ENCODE measurements around the gene JHY. TPM values are rescaled to one million over a fixed set of nuclear protein-coding genes. Genes with fewer than 3 reads are reported as not detected.

JHY gene
- total RNA-seq, 1 experiment from 2014 or later: 4.8 TPM

DNA sequence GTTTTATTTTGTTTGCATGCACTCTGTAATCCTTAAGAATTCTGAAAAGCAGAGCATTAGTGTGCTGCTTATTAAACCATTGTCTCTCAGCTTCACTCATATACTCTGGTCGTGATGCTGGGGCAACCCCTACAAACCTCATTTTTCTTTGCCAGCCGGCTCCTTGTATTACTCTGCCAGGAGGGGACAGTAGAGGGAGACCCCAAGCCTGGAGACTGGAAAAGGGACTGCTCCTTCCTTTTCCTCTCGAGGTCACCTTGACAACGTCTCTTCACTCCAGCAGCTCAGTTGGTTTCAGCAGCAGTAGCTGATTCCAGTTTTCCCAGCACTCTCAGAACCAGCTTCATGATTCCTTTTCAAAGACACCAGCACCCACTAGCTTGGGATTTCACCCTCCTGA, 2.8 kb upstream of the JHY start:
- H3K9me3 ChIP-seq (ENCODE audit: control insufficient read depth in 1 of 2, insufficient read depth in 1 of 2, low read depth in 1 of 2, low read length in 2 of 2): no peaks in the 10 kb centered on the region
- H3K79me2 ChIP-seq (ENCODE audit: insufficient read depth, low read length): no peaks in the 10 kb centered on the region
- H3K9ac ChIP-seq (ENCODE audit: low read length): no peak overlapping the region
- ChIA-PET RAD21 (ENCODE audit: low non-redundant PET in 1 of 2, low total read pairs in 2 of 2, uncharacterized antibody in 2 of 2, unreplicated experiment in 2 of 2) (no interaction called here), POLR2A (interaction anchor here (0.8 kb wide), 1 partner anchor 175 kb away, joined by 3 read pairs; no protein-coding TSS in a partner anchor), CTCF (interaction anchor here (2.0 kb wide), 1 partner anchor 16 kb away, joined by 15 read pairs; no protein-coding TSS in a partner anchor)
- no peaks in the 10 kb centered on the region for H3K36me3 ChIP-seq (ENCODE audit: control insufficient read depth in 1 of 2, insufficient read depth in 2 of 2, low read length in 2 of 2)
- no TSS peak for BruUV-seq (replicated peaks)
- DNase-seq (ENCODE audit: low read depth, low spot score): no peak
- no peaks in the 10 kb centered on the region for H3K9me2 ChIP-seq (ENCODE audit: insufficient read depth)
- H3K4me2 ChIP-seq (ENCODE audit: low read length): no peak overlapping the region
- TF ChIP-seq POLR2A (IDR thresholded peaks at IDR 0.05; ENCODE audit: borderline replicate concordance, extremely low read depth, insufficient read depth, insufficient read length) (no peak), EGR1 (IDR thresholded peaks at IDR 0.05; ENCODE audit: low read depth) (no peak), ELF1 (IDR thresholded peaks at IDR 0.05; ENCODE audit: borderline replicate concordance, low read depth) (no peak)
- TF ChIP-seq, protein P1, sequence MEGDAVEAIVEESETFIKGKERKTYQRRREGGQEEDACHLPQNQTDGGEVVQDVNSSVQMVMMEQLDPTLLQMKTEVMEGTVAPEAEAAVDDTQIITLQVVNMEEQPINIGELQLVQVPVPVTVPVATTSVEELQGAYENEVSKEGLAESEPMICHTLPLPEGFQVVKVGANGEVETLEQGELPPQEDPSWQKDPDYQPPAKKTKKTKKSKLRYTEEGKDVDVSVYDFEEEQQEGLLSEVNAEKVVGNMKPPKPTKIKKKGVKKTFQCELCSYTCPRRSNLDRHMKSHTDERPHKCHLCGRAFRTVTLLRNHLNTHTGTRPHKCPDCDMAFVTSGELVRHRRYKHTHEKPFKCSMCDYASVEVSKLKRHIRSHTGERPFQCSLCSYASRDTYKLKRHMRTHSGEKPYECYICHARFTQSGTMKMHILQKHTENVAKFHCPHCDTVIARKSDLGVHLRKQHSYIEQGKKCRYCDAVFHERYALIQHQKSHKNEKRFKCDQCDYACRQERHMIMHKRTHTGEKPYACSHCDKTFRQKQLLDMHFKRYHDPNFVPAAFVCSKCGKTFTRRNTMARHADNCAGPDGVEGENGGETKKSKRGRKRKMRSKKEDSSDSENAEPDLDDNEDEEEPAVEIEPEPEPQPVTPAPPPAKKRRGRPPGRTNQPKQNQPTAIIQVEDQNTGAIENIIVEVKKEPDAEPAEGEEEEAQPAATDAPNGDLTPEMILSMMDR (IDR thresholded peaks at IDR 0.05 in 2 of 3, conservative IDR thresholded peaks at IDR 0.05 in 1 of 3; ENCODE audit: borderline replicate concordance in 1 of 3, insufficient read depth in 1 of 3, low read depth in 2 of 3, low read length in 2 of 3): 0 out of 6 replicates have a peak, but pooled peaks of 1 of the 3 experiments have one; percentile 16
- no peaks in the 10 kb centered on the region for H3K27me3 ChIP-seq (ENCODE audit: insufficient read depth, low read length)
- H3K27ac ChIP-seq (ENCODE audit: low read depth, low read length): no peak overlapping the region
- intact Hi-C loops (cut with micrococcal nuclease): no loop called here
- no peak for ATAC-seq
- H3K4me3 ChIP-seq (replicated peaks in 1 of 2; ENCODE audit: low read depth in 1 of 2, low read length in 2 of 2): no peak overlapping the region
- no peak overlapping the region for H2AFZ ChIP-seq (ENCODE audit: low read depth, low read length, poor library complexity, severe bottlenecking)
- H3K4me1 ChIP-seq (ENCODE audit: control insufficient read depth in 1 of 2, insufficient read depth in 2 of 2, low read length in 2 of 2): peaks cover 7 to 14% of the 10 kb centered on the region in 2 experiments
- H4K20me1 ChIP-seq (ENCODE audit: insufficient read depth): no peaks in the 10 kb centered on the region

DNA sequence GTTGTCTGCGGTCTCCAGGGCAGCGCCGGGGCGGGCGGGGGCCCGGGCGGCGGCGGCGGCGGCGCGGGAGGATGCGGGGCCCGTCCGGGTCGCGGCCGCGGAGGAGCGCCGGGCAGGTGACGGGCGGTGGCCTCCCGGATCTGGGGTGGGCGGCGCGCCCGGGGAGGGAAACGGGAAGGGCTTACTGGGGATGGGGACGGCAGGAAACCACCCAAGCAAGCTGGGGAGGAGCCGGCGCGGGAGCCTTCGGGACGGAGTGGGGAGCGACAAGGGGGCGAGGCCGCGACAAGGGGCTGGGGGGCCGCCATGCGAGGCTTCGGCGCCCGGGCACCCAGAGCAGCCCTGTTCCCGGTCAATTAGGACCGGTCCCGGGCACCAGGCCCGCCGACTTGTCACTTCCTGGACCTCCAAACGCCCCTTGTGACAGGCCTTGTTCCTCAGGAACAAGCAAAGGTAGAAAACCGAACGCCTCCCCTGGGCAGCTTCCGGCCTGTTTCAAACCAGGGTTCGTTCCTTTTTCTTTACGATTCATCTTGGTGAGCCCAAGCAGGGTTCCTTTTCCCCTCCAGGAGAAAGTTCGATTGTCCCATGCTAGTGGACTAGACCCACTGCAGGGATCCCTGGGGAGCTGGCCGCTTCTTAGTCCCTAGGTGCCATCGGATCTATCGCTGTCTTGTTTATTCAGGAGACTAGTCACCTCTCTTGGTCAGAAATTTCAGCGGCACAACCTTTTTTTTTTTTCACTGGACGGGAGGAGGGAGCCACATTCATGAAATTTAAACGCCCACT, 492 bp downstream of the JHY start:
- H3K4me3 ChIP-seq (replicated peaks in 1 of 2; ENCODE audit: low read depth in 1 of 2, low read length in 2 of 2): peak overlapping the region; percentile 63 to 76
- POLR2A ChIA-PET: no interaction called here
- peak overlapping the region; percentile 34 for H2AFZ ChIP-seq (ENCODE audit: low read depth, low read length, poor library complexity, severe bottlenecking)
- DNase-seq (ENCODE audit: low read depth, low spot score) (peak; percentile 68), ATAC-seq (peak; percentile 81)
- no peaks in the 10 kb centered on the region for H3K9me3 ChIP-seq (ENCODE audit: control insufficient read depth in 1 of 2, insufficient read depth in 1 of 2, low read depth in 1 of 2, low read length in 2 of 2)
- BruUV-seq (replicated peaks): TSS peak; percentile 56
- RAD21 ChIA-PET (ENCODE audit: low non-redundant PET in 1 of 2, low total read pairs in 2 of 2, uncharacterized antibody in 2 of 2, unreplicated experiment in 2 of 2): no interaction called here
- H4K20me1 ChIP-seq (ENCODE audit: insufficient read depth): no peaks in the 10 kb centered on the region
- peaks cover 7 to 14% of the 10 kb centered on the region in 2 experiments for H3K4me1 ChIP-seq (ENCODE audit: control insufficient read depth in 1 of 2, insufficient read depth in 2 of 2, low read length in 2 of 2)
- intact Hi-C loops (cut with micrococcal nuclease): no loop called here
- H3K79me2 ChIP-seq (ENCODE audit: insufficient read depth, low read length): no peaks in the 10 kb centered on the region
- CTCF ChIA-PET: interaction anchor here (1.3 kb wide), 2 partner anchors 19 to 171 kb away, joined by 6 read pairs; no protein-coding TSS in a partner anchor
- no peaks in the 10 kb centered on the region for H3K9me2 ChIP-seq (ENCODE audit: insufficient read depth)
- peak overlapping the region; percentile 93 for H3K4me2 ChIP-seq (ENCODE audit: low read length)
- peak overlapping the region; percentile 82 for H3K27ac ChIP-seq (ENCODE audit: low read depth, low read length)
- H3K36me3 ChIP-seq (ENCODE audit: control insufficient read depth in 1 of 2, insufficient read depth in 2 of 2, low read length in 2 of 2): no peaks in the 10 kb centered on the region
- H3K9ac ChIP-seq (ENCODE audit: low read length): peak overlapping the region; percentile 67
- no peaks in the 10 kb centered on the region for H3K27me3 ChIP-seq (ENCODE audit: insufficient read depth, low read length)
- TF ChIP-seq SP1 (IDR thresholded peaks at IDR 0.05; ENCODE audit: low read depth) (peak; percentile 42; the same call in 1 of the 2 replicates), ZNF274 (IDR thresholded peaks at IDR 0.05; ENCODE audit: low read depth, low read length) (no peak), TCF7L2 (IDR thresholded peaks at IDR 0.05; ENCODE audit: borderline replicate concordance, extremely low read depth, insufficient read depth, insufficient read length) (no peak), ZFX (IDR thresholded peaks at IDR 0.05) (peak; percentile 85), ELF1 (IDR thresholded peaks at IDR 0.05; ENCODE audit: borderline replicate concordance, low read depth) (peak; percentile 29; the same call in 1 of the 2 replicates), JUND (IDR thresholded peaks at IDR 0.05) (peak; percentile 38; the same call in 1 of the 2 replicates)
- TF ChIP-seq, protein P2, sequence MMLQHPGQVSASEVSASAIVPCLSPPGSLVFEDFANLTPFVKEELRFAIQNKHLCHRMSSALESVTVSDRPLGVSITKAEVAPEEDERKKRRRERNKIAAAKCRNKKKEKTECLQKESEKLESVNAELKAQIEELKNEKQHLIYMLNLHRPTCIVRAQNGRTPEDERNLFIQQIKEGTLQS (IDR thresholded peaks at IDR 0.05): no peak
- TF ChIP-seq, protein P3, sequence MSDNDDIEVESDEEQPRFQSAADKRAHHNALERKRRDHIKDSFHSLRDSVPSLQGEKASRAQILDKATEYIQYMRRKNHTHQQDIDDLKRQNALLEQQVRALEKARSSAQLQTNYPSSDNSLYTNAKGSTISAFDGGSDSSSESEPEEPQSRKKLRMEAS (IDR thresholded peaks at IDR 0.05): no peak
- TF ChIP-seq, protein P4, sequence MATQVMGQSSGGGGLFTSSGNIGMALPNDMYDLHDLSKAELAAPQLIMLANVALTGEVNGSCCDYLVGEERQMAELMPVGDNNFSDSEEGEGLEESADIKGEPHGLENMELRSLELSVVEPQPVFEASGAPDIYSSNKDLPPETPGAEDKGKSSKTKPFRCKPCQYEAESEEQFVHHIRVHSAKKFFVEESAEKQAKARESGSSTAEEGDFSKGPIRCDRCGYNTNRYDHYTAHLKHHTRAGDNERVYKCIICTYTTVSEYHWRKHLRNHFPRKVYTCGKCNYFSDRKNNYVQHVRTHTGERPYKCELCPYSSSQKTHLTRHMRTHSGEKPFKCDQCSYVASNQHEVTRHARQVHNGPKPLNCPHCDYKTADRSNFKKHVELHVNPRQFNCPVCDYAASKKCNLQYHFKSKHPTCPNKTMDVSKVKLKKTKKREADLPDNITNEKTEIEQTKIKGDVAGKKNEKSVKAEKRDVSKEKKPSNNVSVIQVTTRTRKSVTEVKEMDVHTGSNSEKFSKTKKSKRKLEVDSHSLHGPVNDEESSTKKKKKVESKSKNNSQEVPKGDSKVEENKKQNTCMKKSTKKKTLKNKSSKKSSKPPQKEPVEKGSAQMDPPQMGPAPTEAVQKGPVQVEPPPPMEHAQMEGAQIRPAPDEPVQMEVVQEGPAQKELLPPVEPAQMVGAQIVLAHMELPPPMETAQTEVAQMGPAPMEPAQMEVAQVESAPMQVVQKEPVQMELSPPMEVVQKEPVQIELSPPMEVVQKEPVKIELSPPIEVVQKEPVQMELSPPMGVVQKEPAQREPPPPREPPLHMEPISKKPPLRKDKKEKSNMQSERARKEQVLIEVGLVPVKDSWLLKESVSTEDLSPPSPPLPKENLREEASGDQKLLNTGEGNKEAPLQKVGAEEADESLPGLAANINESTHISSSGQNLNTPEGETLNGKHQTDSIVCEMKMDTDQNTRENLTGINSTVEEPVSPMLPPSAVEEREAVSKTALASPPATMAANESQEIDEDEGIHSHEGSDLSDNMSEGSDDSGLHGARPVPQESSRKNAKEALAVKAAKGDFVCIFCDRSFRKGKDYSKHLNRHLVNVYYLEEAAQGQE (IDR thresholded peaks at IDR 0.05; ENCODE audit: low read depth): no peak
